Stimulated activated naive CD8-positive, alpha-beta T cell treated with anti-CD3 and anti-CD28 coated beads, Interleukin-15, amount 100 ng/mL, for 72 hours (primary cell): ENCODE results near the gene SLC6A3.

Source experiments
- ATAC-seq: fragments of 150-1000 bp; cut with Tn5 transposase; 2 replicates; pipeline ENCODE4 v1.10.0; 2021; ENCODE audit warnings: mild to moderate bottlenecking, moderate library complexity
- DNase-seq, 2 donors: peaks; one replicate each; pipeline ENCODE4 v3.0.0; 2021 to 2022
- H3K27ac Mint-ChIP-seq, 2 donors: one replicate each; pipeline ENCODE4 v1.8.0; 2022; ENCODE audit warnings: mild to moderate bottlenecking in 2 of 2, mixed read lengths in 2 of 2, moderate library complexity in 2 of 2
- H3K27me3 Mint-ChIP-seq: one replicate; pipeline ENCODE4 v1.8.0; 2022; ENCODE audit warnings: mixed read lengths
- H3K4me1 Mint-ChIP-seq: one replicate; pipeline ENCODE4 v1.8.0; 2022; ENCODE audit warnings: mild to moderate bottlenecking, mixed read lengths
- H3K4me3 Mint-ChIP-seq, 2 donors: one replicate each; pipeline ENCODE4 v1.8.0; 2022; ENCODE audit warnings: mild to moderate bottlenecking in 2 of 2, mixed read lengths in 2 of 2, moderate library complexity in 1 of 2
- H3K9me3 Mint-ChIP-seq, 2 donors: one replicate each; pipeline ENCODE4 v1.8.0; 2022; ENCODE audit warnings: mixed read lengths in 2 of 2

The SLC6A3 gene

DNA sequence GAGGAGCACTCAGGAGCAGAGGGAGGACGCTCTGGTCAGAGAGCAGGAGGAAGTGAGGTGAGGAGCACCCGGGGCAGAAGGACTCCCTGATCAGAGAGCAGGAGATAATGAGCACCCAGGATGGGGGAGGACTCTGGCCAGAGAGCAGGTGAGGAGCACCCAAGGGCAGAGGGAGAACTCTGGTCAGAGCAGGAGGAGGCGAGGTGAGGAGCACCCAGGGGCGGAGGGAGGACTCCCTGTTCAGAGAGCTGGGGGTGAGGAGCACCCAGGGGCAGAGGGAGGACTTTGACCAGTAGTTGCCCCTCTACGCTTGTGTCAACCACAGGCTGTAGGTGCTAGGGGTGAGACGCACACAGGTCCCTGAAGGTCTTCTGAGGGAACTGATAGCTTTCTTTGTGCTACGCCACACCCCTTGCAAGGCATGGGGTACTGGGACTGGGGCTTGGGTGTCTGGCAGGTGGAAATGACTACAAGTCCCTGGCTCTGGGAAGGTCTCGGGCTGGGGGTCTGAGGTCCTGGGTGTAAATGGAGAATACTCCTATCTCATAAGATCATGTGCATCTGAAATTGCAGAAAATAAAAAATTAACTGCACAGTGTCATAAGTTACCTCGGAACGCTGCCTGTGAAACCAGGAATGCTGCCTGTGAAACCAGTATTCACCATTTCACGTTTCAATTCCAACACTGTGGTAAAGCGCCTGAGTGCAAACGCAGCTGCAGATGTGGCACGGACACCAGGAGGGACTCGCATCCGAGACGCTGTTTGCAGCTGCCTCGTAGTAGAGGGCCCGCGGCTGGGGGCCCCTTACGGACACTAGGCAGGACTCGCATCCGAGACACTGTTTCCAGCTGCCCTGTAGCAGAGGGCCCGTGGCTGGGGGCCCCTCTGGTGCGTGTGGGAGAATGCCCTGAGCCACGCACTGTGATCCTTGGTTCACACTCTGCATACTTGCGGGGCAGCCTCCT, 27.0 kb upstream of the SLC6A3 start:
- no peaks in the 10 kb centered on the region for H3K9me3 Mint-ChIP-seq
- ATAC-seq (no peak), DNase-seq (no peak)
- peaks cover 11% of the 10 kb centered on the region for H3K4me1 Mint-ChIP-seq
- peak overlapping the region in 1 of 2 donors; percentile 19 for H3K27ac Mint-ChIP-seq
- no peak overlapping the region for H3K4me3 Mint-ChIP-seq
- H3K27me3 Mint-ChIP-seq = no peaks in the 10 kb centered on the region

- H3K4me3 Mint-ChIP-seq = no peak overlapping the region
- no peak for DNase-seq
- H3K27ac Mint-ChIP-seq = no peak overlapping the region
- peaks cover 11% of the 10 kb centered on the region for H3K4me1 Mint-ChIP-seq
- H3K9me3 Mint-ChIP-seq = no peaks in the 10 kb centered on the region
- ATAC-seq = no peak
- H3K27me3 Mint-ChIP-seq = no peaks in the 10 kb centered on the region
Observed at GRCh38 chr5:1471240-1471853, 26.1 kb upstream of the SLC6A3 start.

DNA sequence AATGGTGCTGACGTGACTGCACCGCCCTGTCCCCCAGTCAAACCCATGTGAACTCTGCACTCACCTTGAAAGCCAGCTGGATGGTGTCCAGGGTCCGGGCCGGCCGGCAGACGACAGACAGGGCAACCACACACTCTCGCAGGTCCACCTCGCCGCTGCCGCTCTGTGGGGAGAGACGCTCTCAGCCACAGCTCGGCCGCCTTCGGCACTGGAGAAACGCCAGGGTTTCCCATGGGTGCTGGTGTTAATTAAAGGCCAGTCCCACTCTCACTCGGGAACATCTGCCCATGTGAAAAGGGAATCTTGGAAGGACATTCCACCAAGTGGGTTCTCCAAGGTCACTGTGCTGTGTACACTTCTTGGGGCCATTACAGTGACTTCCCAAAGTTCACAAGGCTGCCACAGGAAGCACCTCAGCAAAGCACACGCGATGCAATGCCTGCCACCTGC, 25.5 kb upstream of the SLC6A3 start:
- Mint-ChIP-seq H3K9me3 (peaks cover 0 to 4% of the 10 kb centered on the region in 2 donors), H3K27ac (no peak overlapping the region), H3K4me1 (peaks cover 11% of the 10 kb centered on the region), H3K4me3 (no peak overlapping the region), H3K27me3 (no peaks in the 10 kb centered on the region)
- ATAC-seq (no peak), DNase-seq (no peak)

GRCh38 chr5:1468629-1469527, 23.6 kb upstream of the SLC6A3 start:
- Mint-ChIP-seq H3K27me3 (no peaks in the 10 kb centered on the region), H3K4me1 (peaks cover 11% of the 10 kb centered on the region), H3K4me3 (no peak overlapping the region), H3K9me3 (peaks cover 4 to 21% of the 10 kb centered on the region in 2 donors), H3K27ac (peak overlapping the region in 1 of 2 donors; percentile 89)
- DNase-seq (no peak), ATAC-seq (no peak)

- DNase-seq (no peak), ATAC-seq (no peak)
- H3K9me3 Mint-ChIP-seq = peaks cover 4 to 21% of the 10 kb centered on the region in 2 donors
- no peak overlapping the region for H3K4me3 Mint-ChIP-seq
- H3K4me1 Mint-ChIP-seq = peaks cover 11% of the 10 kb centered on the region
- peak overlapping the region in 1 of 2 donors; percentile 89 for H3K27ac Mint-ChIP-seq
- H3K27me3 Mint-ChIP-seq = no peaks in the 10 kb centered on the region
Observed at GRCh38 chr5:1468247-1468612, 23.0 kb upstream of the SLC6A3 start.

- Mint-ChIP-seq H3K9me3 (peaks cover 4 to 21% of the 10 kb centered on the region in 2 donors), H3K4me3 (no peak overlapping the region), H3K27me3 (no peaks in the 10 kb centered on the region), H3K27ac (peak overlapping the region in 1 of 2 donors; percentile 89), H3K4me1 (peaks cover 11% of the 10 kb centered on the region)
- ATAC-seq (no peak), DNase-seq (no peak)
Observed at GRCh38 chr5:1467341-1468246, 22.4 kb upstream of the SLC6A3 start.

GRCh38 chr5:1466631-1467265, 21.5 kb upstream of the SLC6A3 start:
- no peak overlapping the region for H3K4me3 Mint-ChIP-seq
- H3K27me3 Mint-ChIP-seq = no peaks in the 10 kb centered on the region
- ATAC-seq (no peak), DNase-seq (no peak)
- peaks cover 11% of the 10 kb centered on the region for H3K4me1 Mint-ChIP-seq
- H3K9me3 Mint-ChIP-seq = peaks cover 4 to 21% of the 10 kb centered on the region in 2 donors
- H3K27ac Mint-ChIP-seq = no peak overlapping the region

DNA sequence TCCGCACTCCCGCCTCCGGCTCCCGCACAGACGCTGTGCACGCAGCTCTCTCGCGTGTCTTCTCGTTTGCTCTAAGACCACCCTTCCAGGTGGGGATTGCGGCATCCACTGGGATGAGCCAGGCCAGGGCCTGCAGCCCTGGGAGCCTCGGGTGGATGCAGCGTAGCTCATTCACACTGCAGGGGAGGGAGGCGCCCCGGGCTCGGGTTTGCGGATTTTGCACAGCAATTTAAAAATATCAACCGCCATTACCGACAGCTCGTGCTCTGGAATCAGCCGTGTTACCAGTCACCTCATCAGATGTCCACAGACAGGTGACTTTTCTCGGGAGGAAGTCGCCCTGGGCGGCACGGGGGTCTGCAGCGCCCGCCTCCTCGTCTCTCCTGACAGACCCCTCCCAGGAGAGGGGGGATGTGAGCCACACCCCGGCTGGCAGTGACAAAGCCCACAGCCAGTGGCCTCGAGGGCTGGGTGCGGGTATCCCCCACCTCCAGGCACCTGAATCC, 20.8 kb upstream of the SLC6A3 start:
- Mint-ChIP-seq H3K27me3 (no peaks in the 10 kb centered on the region), H3K9me3 (peaks cover 4 to 21% of the 10 kb centered on the region in 2 donors), H3K4me1 (peaks cover 11% of the 10 kb centered on the region), H3K27ac (no peak overlapping the region), H3K4me3 (no peak overlapping the region)
- ATAC-seq (no peak), DNase-seq (no peak)

- no peak for DNase-seq
- Mint-ChIP-seq H3K9me3 (peaks cover 4 to 21% of the 10 kb centered on the region in 2 donors), H3K27ac (no peak overlapping the region), H3K27me3 (no peaks in the 10 kb centered on the region), H3K4me3 (no peak overlapping the region), H3K4me1 (peaks cover 6% of the 10 kb centered on the region)
- no peak for ATAC-seq
Observed at GRCh38 chr5:1465117-1465516, 19.9 kb upstream of the SLC6A3 start.

GRCh38 chr5:1464511-1464910, 19.3 kb upstream of the SLC6A3 start:
- peaks cover under 1% of the 10 kb centered on the region for H3K4me1 Mint-ChIP-seq
- H3K27ac Mint-ChIP-seq = no peak overlapping the region
- no peaks in the 10 kb centered on the region for H3K27me3 Mint-ChIP-seq

GRCh38 chr5:1464096-1464446, 18.8 kb upstream of the SLC6A3 start:
- ATAC-seq = no peak
- Mint-ChIP-seq H3K4me3 (no peak overlapping the region), H3K9me3 (peaks cover 4 to 21% of the 10 kb centered on the region in 2 donors), H3K27me3 (no peaks in the 10 kb centered on the region), H3K27ac (no peak overlapping the region), H3K4me1 (no peaks in the 10 kb centered on the region)
- DNase-seq = no peak

More at GRCh38 chr5:1464511-1464910, 19.3 kb upstream of the SLC6A3 start:
- Mint-ChIP-seq H3K9me3 (peaks cover 4 to 21% of the 10 kb centered on the region in 2 donors), H3K4me3 (no peak overlapping the region)
- ATAC-seq (no peak), DNase-seq (no peak)

GRCh38 chr5:1463326-1464095, 18.3 kb upstream of the SLC6A3 start:
- no peak for DNase-seq
- no peak overlapping the region for H3K4me3 Mint-ChIP-seq
- no peak for ATAC-seq

DNA sequence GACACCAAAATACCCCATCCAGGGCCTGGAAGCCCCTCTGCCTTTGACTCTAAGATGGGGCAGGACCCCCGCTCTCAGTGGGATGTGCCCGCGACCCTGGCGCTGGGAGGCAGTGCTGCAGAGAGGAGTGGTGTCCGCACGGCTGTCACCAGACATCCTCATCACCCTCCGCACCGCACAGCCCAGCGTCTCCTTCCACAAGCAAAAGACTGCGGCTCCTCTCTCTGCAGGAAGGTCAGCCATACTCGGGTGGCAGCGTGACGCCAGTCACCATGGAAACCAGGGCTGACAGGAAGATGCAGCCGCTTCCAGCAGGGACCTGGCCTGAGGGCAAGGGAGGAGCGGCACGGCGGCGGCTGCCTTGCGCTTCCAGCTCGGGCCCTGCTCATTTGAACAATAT, 17.1 kb upstream of the SLC6A3 start:
- H3K4me3 Mint-ChIP-seq = no peak overlapping the region
- no peaks in the 10 kb centered on the region for H3K4me1 Mint-ChIP-seq
- H3K27me3 Mint-ChIP-seq = no peaks in the 10 kb centered on the region
- H3K27ac Mint-ChIP-seq = peak overlapping the region; percentile 6 to 33
- DNase-seq (no peak), ATAC-seq (no peak)
- peaks cover 8 to 26% of the 10 kb centered on the region in 2 donors for H3K9me3 Mint-ChIP-seq

More at GRCh38 chr5:1463326-1464095, 18.3 kb upstream of the SLC6A3 start:
- Mint-ChIP-seq H3K4me1 (no peaks in the 10 kb centered on the region), H3K9me3 (peaks cover 4 to 22% of the 10 kb centered on the region in 2 donors), H3K27me3 (no peaks in the 10 kb centered on the region), H3K27ac (no peak overlapping the region)
